ENCODE results near the gene LSAMP.

LSAMP gene

GRCh38 chr3:116281313-116282143 is 163.8 kb downstream of the LSAMP start:
- H3K4me1 ChIP-seq (ENCODE audit: control insufficient read depth, insufficient read depth, low read length): no peaks in the 10 kb centered on the region
- no peaks in the 10 kb centered on the region for H3K27me3 ChIP-seq (ENCODE audit: control insufficient read depth, insufficient read depth, low read length)
- H3K36me3 ChIP-seq (ENCODE audit: insufficient read depth, low read length): no peaks in the 10 kb centered on the region
- H3K9me3 ChIP-seq (replicated peaks; ENCODE audit: low read length): no peaks in the 10 kb centered on the region
- H3K4me3 ChIP-seq (ENCODE audit: low read length): no peak overlapping the region
- H3K4me2 ChIP-seq (ENCODE audit: low read length): no peak overlapping the region
- no peak overlapping the region for H3K9ac ChIP-seq (ENCODE audit: low read depth, low read length)

GRCh38 chr3:116280130-116280740 is 165.1 kb downstream of the LSAMP start:
- no peak overlapping the region for H3K9ac ChIP-seq (ENCODE audit: low read depth, low read length)
- H3K4me3 ChIP-seq (ENCODE audit: low read length): no peak overlapping the region
- no peaks in the 10 kb centered on the region for H3K9me3 ChIP-seq (replicated peaks; ENCODE audit: low read length)
- H3K4me1 ChIP-seq (ENCODE audit: control insufficient read depth, insufficient read depth, low read length): no peaks in the 10 kb centered on the region
- no peak overlapping the region for H3K4me2 ChIP-seq (ENCODE audit: low read length)
- H3K27me3 ChIP-seq (ENCODE audit: control insufficient read depth, insufficient read depth, low read length): no peaks in the 10 kb centered on the region
- no peaks in the 10 kb centered on the region for H3K36me3 ChIP-seq (ENCODE audit: insufficient read depth, low read length)

GRCh38 chr3:116276675-116277074 is 168.6 kb downstream of the LSAMP start:
- H3K9ac ChIP-seq (ENCODE audit: low read depth, low read length): no peak overlapping the region
- H3K4me1 ChIP-seq (ENCODE audit: control insufficient read depth, insufficient read depth, low read length): no peaks in the 10 kb centered on the region
- H3K27me3 ChIP-seq (ENCODE audit: control insufficient read depth, insufficient read depth, low read length): no peaks in the 10 kb centered on the region
- no peaks in the 10 kb centered on the region for H3K36me3 ChIP-seq (ENCODE audit: insufficient read depth, low read length)
- H3K4me2 ChIP-seq (ENCODE audit: low read length): no peak overlapping the region
- no peaks in the 10 kb centered on the region for H3K9me3 ChIP-seq (replicated peaks; ENCODE audit: low read length)
- H3K4me3 ChIP-seq (ENCODE audit: low read length): no peak overlapping the region

- no peaks in the 10 kb centered on the region for H3K9me3 ChIP-seq (replicated peaks; ENCODE audit: low read length)
- no peak overlapping the region for H3K9ac ChIP-seq (ENCODE audit: low read depth, low read length)
- no peaks in the 10 kb centered on the region for H3K4me1 ChIP-seq (ENCODE audit: control insufficient read depth, insufficient read depth, low read length)
- H3K27me3 ChIP-seq (ENCODE audit: control insufficient read depth, insufficient read depth, low read length): no peaks in the 10 kb centered on the region
- H3K36me3 ChIP-seq (ENCODE audit: insufficient read depth, low read length): no peaks in the 10 kb centered on the region
- H3K4me2 ChIP-seq (ENCODE audit: low read length): no peak overlapping the region
- no peak overlapping the region for H3K4me3 ChIP-seq (ENCODE audit: low read length)
Measured at GRCh38 chr3:116270056-116270455, 175.2 kb downstream of the LSAMP start.

GRCh38 chr3:116267116-116267515 is 178.2 kb downstream of the LSAMP start:
- H3K4me2 ChIP-seq (ENCODE audit: low read length): no peak overlapping the region
- no peak overlapping the region for H3K9ac ChIP-seq (ENCODE audit: low read depth, low read length)
- no peaks in the 10 kb centered on the region for H3K27me3 ChIP-seq (ENCODE audit: control insufficient read depth, insufficient read depth, low read length)
- no peaks in the 10 kb centered on the region for H3K9me3 ChIP-seq (replicated peaks; ENCODE audit: low read length)
- H3K36me3 ChIP-seq (ENCODE audit: insufficient read depth, low read length): no peaks in the 10 kb centered on the region
- no peak overlapping the region for H3K4me3 ChIP-seq (ENCODE audit: low read length)
- no peaks in the 10 kb centered on the region for H3K4me1 ChIP-seq (ENCODE audit: control insufficient read depth, insufficient read depth, low read length)

- Histone ChIP-seq H3K36me3 (ENCODE audit: insufficient read depth, low read length) (no peaks in the 10 kb centered on the region), H3K4me1 (ENCODE audit: control insufficient read depth, insufficient read depth, low read length) (no peaks in the 10 kb centered on the region), H3K9ac (ENCODE audit: low read depth, low read length) (no peak overlapping the region), H3K4me3 (ENCODE audit: low read length) (no peak overlapping the region), H3K27me3 (ENCODE audit: control insufficient read depth, insufficient read depth, low read length) (no peaks in the 10 kb centered on the region), H3K9me3 (replicated peaks; ENCODE audit: low read length) (no peaks in the 10 kb centered on the region), H3K4me2 (ENCODE audit: low read length) (no peak overlapping the region)
Measured at GRCh38 chr3:116265976-116266584, 179.2 kb downstream of the LSAMP start.

GRCh38 chr3:116265320-116265695 is 180.0 kb downstream of the LSAMP start:
- Histone ChIP-seq H3K9ac (ENCODE audit: low read depth, low read length) (no peak overlapping the region), H3K9me3 (replicated peaks; ENCODE audit: low read length) (no peaks in the 10 kb centered on the region), H3K4me1 (ENCODE audit: control insufficient read depth, insufficient read depth, low read length) (no peaks in the 10 kb centered on the region), H3K27me3 (ENCODE audit: control insufficient read depth, insufficient read depth, low read length) (no peaks in the 10 kb centered on the region), H3K4me3 (ENCODE audit: low read length) (no peak overlapping the region), H3K36me3 (ENCODE audit: insufficient read depth, low read length) (no peaks in the 10 kb centered on the region), H3K4me2 (ENCODE audit: low read length) (no peak overlapping the region)

- no peak overlapping the region for H3K4me3 ChIP-seq (ENCODE audit: low read length)
- H3K9ac ChIP-seq (ENCODE audit: low read depth, low read length): no peak overlapping the region
- no peaks in the 10 kb centered on the region for H3K36me3 ChIP-seq (ENCODE audit: insufficient read depth, low read length)
- no peaks in the 10 kb centered on the region for H3K27me3 ChIP-seq (ENCODE audit: control insufficient read depth, insufficient read depth, low read length)
- H3K9me3 ChIP-seq (replicated peaks; ENCODE audit: low read length): no peaks in the 10 kb centered on the region
- H3K4me2 ChIP-seq (ENCODE audit: low read length): no peak overlapping the region
- H3K4me1 ChIP-seq (ENCODE audit: control insufficient read depth, insufficient read depth, low read length): no peaks in the 10 kb centered on the region
Measured at GRCh38 chr3:116264546-116265319, 180.6 kb downstream of the LSAMP start.

- Histone ChIP-seq H3K36me3 (ENCODE audit: insufficient read depth, low read length) (no peaks in the 10 kb centered on the region), H3K4me1 (ENCODE audit: control insufficient read depth, insufficient read depth, low read length) (no peaks in the 10 kb centered on the region), H3K27me3 (ENCODE audit: control insufficient read depth, insufficient read depth, low read length) (no peaks in the 10 kb centered on the region), H3K9ac (ENCODE audit: low read depth, low read length) (no peak overlapping the region), H3K9me3 (replicated peaks; ENCODE audit: low read length) (no peaks in the 10 kb centered on the region), H3K4me3 (ENCODE audit: low read length) (no peak overlapping the region), H3K4me2 (ENCODE audit: low read length) (no peak overlapping the region)
Measured at GRCh38 chr3:116263842-116264545, 181.3 kb downstream of the LSAMP start.

- H3K4me3 ChIP-seq (ENCODE audit: low read length): no peak overlapping the region
- no peaks in the 10 kb centered on the region for H3K9me3 ChIP-seq (replicated peaks; ENCODE audit: low read length)
- H3K27me3 ChIP-seq (ENCODE audit: control insufficient read depth, insufficient read depth, low read length): no peaks in the 10 kb centered on the region
- H3K4me1 ChIP-seq (ENCODE audit: control insufficient read depth, insufficient read depth, low read length): no peaks in the 10 kb centered on the region
- H3K36me3 ChIP-seq (ENCODE audit: insufficient read depth, low read length): no peaks in the 10 kb centered on the region
- no peak overlapping the region for H3K9ac ChIP-seq (ENCODE audit: low read depth, low read length)
- H3K4me2 ChIP-seq (ENCODE audit: low read length): no peak overlapping the region
Measured at GRCh38 chr3:116260491-116260890, 184.8 kb downstream of the LSAMP start.

- no peak overlapping the region for H3K9ac ChIP-seq (ENCODE audit: low read depth, low read length)
- no peak overlapping the region for H3K4me3 ChIP-seq (ENCODE audit: low read length)
- no peaks in the 10 kb centered on the region for H3K36me3 ChIP-seq (ENCODE audit: insufficient read depth, low read length)
- no peaks in the 10 kb centered on the region for H3K9me3 ChIP-seq (replicated peaks; ENCODE audit: low read length)
- H3K4me1 ChIP-seq (ENCODE audit: control insufficient read depth, insufficient read depth, low read length): no peaks in the 10 kb centered on the region
- H3K4me2 ChIP-seq (ENCODE audit: low read length): no peak overlapping the region
- no peaks in the 10 kb centered on the region for H3K27me3 ChIP-seq (ENCODE audit: control insufficient read depth, insufficient read depth, low read length)
Measured at GRCh38 chr3:116259984-116260383, 185.3 kb downstream of the LSAMP start.
